GM19463 (cell line): ENCODE measurements around the gene NFKBIE.

Experiments
- ATAC-seq: cut with Tn5 transposase; IDR thresholded peaks from one replicate; pipeline ENCODE4 v1.9.1; 2021; ENCODE audit warnings: mild to moderate bottlenecking, moderate library complexity; ENCODE audit not compliant: unreplicated experiment

The NFKBIE gene

DNA sequence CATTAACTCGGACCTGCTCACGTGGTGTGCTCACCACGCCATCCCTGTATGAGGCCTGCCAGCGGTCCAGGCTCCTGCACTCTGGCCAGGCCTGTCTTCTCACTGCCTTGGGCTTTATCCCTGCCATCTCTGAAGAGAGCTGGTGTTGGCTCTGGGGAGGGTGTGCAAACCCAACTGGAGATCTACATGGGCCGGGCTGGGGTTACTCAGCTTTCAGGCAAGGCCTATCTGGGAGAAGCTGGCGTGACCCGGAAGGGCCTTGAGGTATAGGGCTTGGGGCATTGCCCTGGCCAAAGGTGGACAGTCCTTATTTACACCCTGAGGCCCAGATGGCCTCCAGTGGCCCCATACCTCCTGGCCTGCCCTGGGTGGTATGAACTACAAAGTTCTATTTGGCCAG is 36.9 kb downstream of the NFKBIE start:
- ATAC-seq = no peak

DNA sequence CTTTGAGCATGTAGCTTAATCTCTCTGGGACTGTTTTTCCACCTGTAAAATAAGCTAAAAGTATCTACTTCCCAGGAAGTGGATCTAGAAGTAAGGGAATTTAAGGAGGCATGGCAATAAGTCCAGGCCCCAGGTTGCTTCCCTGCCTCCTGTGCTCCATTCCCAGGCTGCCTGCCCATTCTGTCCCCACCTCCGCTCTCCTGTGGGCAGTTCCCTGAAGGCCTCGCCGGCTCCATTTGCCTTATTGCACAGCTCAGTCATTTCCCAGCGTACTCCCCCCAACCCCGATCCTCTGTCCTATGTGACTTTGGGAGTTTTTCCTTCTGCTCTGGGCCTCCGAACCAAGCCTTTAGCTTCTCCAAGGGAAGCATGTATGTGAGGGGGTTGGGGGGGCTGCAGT is 37.3 kb downstream of the NFKBIE start:
- no peak for ATAC-seq

- ATAC-seq = no peak
Measured at GRCh38 chr6:44227148-44227793, 38.1 kb downstream of the NFKBIE start.

GRCh38 chr6:44226368-44227147 is 38.8 kb downstream of the NFKBIE start:
- ATAC-seq = no peak

DNA sequence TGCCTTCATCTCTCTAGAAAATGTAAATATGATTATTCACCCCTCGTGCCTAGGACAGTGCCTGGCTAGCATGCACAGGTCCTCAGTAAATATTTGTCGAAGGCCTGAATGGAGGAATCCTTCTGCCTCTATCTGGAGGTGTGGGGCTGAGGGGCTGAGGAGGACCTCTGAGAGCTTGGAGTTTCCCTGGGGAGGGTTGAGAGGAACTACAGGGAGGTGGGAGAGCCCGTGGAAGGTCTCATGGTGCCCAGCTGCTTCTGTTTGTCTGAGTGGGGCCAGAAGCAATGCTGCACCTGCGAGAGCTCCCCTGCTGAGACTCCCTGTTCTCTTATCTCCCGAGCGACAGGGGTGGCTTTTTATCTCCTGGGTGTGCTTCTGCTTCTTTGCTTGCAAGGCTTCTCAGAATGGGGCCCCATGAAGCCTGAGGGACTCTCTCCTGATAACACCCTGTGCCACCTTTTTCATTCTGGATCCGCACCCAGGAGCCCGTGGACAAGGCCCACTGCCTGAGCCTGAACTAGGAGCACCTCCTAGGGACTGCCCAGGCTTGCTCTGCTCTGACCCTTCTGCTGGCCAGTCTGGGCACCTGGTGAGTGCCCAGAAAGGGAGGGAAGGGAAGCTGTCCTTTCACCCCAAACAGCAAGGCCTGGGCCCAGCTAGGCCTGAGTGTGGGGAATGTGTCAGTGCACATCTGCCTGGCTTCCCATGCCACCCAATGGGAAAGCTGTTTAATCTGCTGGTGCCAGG is 39.6 kb downstream of the NFKBIE start:
- no peak for ATAC-seq

DNA sequence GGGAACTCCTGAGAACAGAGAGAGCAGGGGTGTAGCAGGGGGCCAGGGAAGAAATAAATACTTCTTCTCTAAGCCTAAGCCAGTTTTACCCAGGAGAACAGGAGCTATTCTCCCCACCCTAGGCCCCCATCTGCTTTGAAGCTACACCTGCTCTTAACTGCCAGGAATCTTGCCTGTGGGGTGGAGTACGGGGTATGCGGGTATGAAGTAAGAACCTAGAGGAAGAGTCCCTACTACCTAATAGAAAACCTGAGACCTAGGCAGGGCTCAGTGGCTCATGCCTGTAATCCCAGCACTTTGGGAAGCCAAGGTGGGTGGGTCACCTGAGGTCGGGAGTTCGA is 40.4 kb downstream of the NFKBIE start:
- no peak for ATAC-seq

DNA sequence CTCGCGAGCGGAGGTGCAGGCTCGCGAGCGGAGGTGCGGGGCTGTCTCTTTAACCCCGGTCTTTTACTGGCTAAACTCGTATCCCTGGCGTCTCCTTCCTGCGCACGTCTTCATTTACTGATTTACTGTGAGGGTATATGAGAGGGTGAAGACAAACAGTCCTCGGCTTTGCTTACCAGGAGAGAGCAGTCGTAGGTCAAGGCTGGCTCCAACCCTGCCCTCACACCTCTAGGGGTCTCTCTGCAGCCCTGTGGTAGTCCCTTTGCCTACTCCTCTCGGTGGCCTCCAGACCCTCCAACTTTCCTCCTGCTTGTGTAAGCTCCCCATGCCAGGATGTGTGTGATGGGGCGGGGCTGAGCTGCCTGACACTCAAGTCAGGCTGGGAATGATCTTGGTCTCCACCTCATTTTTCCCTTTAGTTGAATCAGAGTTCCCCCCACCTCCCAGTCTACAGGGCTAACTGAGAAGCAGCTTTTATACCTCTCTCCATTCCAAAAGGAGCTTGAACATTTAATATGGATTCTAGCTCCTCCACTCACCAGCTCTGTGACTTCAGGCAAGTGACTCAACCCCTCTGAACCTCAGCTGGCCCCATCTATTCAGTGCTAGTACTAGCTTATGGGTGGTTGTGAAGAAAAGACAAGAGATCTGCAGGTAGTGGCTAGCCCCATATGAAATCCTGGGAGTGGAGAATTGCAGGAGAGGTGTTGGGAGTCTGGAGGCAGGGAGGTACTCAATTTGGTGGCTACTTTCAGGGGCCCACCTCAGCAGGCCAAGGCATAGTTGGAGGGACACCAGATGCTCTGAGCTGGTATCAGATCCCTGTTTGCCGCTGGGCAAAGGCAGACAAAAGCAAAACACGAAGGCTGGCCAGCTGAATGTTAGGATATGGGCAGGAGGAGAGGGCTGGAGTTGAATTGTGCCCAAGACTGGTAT is 41.1 kb downstream of the NFKBIE start:
- no peak for ATAC-seq

- ATAC-seq = peak; percentile 37
Measured at GRCh38 chr6:44223319-44224028, 41.9 kb downstream of the NFKBIE start, which contains the start of gene SLC29A1. SLC29A1 (plus strand) TSS chr6:44223595; CDS start chr6:44227314, 3,719 bp downstream.

- peak; percentile 4 for ATAC-seq
Measured at GRCh38 chr6:44222486-44223318, 42.6 kb downstream of the NFKBIE start.

DNA sequence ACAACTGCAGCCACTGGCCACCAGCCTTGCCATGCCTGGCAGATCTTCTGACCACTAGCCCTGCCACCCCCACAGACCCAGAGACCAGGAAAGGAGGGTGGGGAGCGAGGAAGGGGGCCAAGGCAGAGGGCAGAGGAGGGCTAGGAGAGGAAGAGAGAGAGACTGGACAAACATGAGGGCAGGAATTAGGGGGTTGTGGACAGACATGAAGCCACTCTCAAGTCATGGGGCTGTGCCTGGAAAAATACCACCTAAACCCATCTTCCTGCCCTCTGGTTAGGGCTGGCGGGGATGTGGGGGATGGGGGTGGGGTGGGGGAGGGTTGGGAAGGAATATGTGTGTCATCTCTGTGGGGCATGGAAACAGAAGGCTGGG is 43.4 kb downstream of the NFKBIE start:
- no peak for ATAC-seq

DNA sequence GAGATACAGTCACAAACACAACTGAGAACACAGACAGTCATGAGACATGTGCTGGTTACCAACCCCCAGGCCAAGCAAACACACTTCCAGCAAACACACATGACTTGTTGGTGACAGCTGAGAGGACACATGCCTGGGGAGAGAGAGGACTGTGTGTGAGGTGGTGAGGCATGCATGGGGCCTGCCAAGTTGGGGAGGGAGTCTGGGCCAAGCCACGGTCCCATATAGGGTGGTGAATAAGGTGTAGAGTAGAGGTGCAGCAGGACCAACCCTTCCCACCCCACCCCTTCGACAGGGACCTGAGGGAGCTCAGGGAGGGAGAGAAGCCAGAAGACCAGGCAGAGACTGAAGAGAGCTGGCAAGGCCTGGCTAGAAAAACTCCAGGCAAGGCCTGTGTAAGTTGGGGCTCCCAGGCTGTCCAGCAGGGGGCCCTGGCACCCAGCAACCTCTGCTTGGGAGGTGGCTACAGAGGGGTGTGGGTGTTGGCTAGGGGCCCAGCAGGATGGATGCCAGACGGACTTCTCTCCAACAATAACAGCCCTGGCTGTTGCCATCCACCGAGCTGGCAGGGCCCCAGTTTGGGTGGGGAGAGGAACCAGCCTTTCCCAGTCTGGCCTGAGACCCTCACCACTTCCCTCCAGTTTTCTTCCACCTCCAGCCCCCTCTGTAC is 43.9 kb downstream of the NFKBIE start:
- ATAC-seq = peak; percentile 46

DNA sequence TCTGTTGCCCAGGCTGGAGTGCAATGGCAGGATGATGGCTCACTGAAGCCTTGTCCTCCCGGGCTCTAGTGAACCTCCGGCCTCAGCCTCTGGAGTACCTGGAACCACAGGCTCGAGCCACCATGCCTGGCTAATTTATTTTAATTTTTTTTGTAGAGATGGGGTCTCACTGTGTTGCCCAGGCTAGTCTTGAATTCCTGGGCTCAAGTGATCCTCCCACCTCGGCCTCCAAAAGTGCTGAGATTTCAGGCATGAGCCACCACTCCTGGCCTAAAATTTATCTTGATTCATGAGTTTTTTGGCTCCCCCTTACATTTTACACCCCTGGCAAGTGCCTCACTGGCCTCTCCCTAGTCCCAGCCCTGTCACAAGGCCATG is 44.4 kb downstream of the NFKBIE start:
- ATAC-seq = no peak

DNA sequence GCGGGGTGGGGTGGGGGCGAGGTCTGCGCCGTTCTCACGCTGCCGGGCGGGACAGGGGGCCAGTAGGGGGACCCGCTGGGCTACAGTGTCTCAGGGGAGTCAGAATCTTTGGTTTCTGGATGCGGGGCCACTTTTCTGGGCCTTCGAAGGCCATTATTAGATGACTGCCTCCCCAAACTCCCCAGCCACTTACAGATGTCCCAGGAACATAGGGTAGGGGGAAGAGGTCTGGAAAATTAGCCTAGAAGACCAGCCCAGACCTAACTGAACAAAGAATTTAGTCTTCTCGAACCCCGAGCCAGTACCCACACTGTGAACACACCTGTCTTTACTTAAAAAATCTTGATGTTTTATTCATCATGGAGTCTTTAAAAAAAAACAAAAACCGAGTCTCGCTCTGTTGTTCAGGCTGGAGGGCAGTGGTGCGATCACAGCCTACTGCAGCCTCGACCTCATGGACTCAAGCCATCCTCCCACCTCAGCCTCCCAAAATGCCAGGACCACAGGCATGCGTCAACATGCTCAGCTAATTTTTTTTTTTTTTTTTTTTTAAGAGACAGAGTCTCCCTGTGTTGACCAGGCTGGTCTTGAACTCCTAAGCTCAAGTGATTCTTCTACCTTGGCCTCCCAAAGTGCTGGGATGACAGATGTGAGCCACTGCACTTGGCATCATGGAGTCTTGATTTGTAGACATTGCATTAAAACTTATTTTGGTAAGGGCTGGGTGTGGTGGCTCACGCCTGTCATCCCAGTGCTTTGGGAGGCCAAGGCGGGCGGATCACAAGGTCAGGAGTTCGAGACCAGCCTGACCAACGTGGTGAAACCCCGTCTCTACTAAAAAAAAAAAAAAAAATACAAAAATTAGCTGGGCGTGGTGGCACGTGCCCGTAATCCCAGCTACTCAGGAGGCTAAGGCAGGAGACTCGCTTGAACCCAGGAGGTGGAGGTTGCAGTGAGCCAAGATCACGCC is 45.3 kb downstream of the NFKBIE start:
- no peak for ATAC-seq

GRCh38 chr6:44219053-44219814 is 46.1 kb downstream of the NFKBIE start:
- ATAC-seq = peak; percentile 58

DNA sequence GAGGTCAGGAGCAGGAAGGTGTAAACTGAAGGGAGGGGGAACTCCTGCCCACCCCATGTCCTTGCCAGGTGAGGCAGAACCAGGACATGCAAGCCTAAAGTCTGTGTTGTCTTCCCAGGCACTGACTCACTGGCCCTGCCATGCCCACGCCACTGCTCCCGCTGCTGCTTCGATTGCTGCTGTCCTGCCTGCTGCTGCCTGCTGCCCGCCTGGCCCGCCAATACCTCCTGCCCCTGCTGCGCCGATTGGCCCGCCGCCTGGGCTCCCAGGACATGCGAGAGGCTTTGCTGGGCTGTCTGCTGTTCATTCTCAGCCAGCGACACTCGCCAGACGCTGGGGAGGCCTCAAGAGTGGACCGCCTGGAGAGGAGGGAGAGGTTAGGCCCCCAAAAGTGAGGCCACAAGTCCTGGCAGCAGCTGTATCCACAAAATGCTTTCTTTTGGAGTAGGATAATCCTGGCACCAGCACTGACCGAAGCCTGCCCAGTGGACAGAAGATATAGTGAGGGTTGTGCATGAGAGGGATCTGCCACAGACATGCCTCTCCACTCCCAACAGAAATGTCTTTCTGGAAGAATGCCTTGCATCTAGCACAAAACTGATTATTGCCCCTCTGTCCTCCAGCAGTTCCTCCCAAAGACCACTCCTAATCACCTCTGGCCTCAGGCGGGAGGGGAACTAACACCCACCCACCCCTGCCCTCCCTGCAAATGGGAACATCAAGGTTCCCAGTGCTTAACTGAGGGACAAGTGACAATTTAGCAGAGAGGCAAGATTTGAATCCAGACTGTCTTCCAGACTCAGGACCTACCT is 47.8 kb downstream of the NFKBIE start:
- no peak for ATAC-seq

GRCh38 chr6:44216677-44217331 is 48.5 kb downstream of the NFKBIE start, which contains the start of gene MYMX:
MYMX (plus strand) TSS chr6:44216926; CDS start chr6:44217472, 546 bp downstream.
- no peak for ATAC-seq
